Retina (tissue), 1 donor: ENCODE results near the gene CFAP97D1.
A peak's percentile ranks its signal among the peaks of the same experiment; 100 is the strongest.

Source experiments
- DNase-seq: peaks from one replicate; pipeline ENCODE4 v3.0.0-alpha.2; 2016

Gene CFAP97D1

GRCh38 chr17:43800736-43801135 is 20.5 kb downstream of the CFAP97D1 start:
- DNase-seq: no peak

DNA sequence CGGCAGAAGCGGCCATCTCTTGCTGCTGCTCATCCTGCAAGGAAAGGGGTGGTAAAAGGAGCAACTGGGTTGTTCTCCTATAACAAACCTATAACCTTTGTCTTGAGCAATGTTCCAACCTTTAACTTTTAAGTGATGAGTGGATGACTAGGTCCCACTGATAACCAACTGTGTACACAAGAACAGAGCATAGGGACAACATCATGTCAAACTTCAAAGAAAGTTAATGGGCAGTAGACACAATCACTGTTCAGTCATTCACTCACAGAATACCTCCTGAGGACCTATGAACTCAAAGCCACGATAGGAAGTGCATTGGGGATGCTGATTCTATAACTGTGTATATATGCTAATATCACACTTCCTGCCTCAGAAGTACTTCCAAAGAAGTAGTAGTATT is 21.6 kb downstream of the CFAP97D1 start:
- DNase-seq: no peak

DNA sequence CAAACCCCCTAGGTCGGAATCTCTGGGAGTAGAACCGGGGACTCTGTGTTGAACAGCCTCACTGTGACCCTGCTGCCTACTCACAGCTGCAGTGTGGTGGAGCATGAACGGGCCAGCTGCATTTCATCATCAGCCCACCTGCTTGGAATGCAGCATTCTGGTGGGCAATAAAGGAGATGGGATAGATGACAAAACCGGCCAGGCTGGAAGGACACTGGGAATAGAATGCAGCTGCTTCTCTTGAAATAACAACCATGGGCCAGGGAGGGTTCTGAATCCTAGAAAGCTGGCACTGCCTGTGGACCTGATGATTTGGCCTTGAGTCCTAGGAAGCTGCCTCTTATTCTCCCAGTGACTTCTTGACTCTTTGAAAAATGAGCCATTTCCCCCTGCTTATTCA is 23.5 kb downstream of the CFAP97D1 start:
- DNase-seq: no peak

DNA sequence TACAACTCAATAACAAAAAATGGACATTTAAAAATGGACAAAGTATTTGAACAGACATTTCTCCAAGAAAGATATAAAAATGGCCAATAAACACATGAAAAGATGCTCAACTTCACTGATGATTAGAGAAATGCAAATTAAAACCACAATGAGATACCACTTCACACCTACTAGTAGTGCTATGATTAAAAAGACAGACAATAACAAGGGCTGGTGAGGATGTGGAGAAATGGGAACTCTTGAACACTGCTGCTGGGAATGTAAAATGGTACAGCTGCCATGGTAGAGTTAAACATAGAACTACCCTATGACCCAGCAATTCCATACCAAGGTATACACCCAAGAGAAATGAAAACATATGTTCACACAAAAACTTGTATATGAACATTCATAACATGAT is 24.9 kb downstream of the CFAP97D1 start:
- no peak for DNase-seq

- DNase-seq: no peak
These were observed 27.8 kb downstream of the CFAP97D1 start for GRCh38 chr17:43808076-43808475.

DNA sequence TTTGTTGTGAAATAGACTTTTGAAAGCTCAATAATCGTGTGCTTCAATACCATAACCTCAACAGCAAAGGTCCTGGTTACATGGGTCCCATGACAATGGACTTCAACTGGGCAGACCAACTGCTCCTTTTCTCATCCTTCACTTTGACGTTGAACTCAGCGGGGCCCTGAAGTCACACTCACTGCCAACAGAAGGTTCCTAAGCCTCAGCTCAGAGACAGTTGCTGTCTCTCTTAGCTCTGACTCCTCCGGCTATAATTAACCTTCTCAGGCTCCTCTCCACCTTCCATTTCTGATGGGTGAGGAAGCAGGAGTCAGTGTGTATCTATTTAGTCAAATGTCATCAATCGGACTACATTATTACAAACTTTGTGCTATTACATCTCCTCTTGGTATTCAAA is 28.9 kb downstream of the CFAP97D1 start:
- DNase-seq: no peak

- DNase-seq: no peak
These were observed 30.0 kb downstream of the CFAP97D1 start for GRCh38 chr17:43810226-43810715.

DNA sequence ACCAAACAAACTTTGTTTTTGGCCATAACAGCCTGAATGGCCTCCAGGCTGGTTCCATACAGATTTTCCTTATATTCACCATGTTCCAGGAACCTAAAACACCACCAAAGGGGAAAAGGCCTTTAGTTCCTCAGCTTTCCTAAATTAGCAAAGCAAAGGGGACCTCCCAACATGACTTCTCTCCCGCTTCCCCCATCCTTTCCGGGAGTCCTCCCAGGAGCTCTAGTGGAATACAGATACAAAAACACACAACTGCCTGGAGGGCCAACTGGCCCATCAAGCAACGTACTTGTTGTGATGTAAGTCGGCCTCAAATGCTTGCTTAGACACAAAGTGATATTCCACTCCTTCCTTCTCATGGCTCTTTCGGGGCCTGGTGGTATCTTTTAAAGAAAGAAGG is 30.6 kb downstream of the CFAP97D1 start:
- no peak for DNase-seq

GRCh38 chr17:43812396-43813265 is 32.4 kb downstream of the CFAP97D1 start:
- DNase-seq: no peak

- DNase-seq: no peak
These were observed 33.2 kb downstream of the CFAP97D1 start for GRCh38 chr17:43813386-43813785.

DNA sequence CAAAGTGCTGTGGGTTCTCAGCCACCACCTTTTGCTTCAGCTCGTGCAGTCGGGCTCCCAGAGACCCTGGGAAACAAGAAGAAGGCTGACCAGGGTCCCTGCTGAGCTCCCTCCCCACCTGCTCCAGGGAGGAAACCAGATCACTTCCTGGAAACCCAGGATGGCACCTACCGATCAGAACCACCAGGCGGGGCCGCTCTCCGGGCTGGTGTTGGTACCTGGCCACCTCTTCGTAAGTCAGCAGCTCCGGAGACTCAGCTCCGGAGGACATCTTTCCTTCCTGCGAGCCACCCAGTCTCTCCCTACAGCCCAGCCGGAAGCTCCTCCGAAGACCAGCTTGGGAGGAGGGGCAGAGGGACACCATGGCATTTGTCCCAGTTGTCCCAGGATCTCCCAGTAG is 33.8 kb downstream of the CFAP97D1 start:
- no peak for DNase-seq

DNA sequence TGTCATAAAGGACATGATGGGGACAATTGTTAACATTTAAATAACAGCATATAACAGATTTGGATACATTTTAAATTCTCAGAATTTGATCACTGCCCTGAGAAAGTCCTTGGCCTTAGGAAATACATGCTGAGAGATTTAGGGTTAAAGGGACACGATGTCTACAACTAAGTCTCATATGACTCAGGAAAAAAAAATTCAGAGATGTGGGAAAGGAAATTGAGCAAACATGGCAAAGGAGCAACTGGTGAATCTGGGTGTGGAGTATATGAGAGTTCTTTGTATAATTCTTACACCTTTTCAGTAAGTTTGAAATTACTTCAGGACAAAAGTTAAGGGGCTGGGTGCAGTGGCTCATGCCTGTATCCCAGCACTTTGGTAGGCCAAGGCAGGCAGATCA is 34.5 kb downstream of the CFAP97D1 start:
- DNase-seq: no peak

DNA sequence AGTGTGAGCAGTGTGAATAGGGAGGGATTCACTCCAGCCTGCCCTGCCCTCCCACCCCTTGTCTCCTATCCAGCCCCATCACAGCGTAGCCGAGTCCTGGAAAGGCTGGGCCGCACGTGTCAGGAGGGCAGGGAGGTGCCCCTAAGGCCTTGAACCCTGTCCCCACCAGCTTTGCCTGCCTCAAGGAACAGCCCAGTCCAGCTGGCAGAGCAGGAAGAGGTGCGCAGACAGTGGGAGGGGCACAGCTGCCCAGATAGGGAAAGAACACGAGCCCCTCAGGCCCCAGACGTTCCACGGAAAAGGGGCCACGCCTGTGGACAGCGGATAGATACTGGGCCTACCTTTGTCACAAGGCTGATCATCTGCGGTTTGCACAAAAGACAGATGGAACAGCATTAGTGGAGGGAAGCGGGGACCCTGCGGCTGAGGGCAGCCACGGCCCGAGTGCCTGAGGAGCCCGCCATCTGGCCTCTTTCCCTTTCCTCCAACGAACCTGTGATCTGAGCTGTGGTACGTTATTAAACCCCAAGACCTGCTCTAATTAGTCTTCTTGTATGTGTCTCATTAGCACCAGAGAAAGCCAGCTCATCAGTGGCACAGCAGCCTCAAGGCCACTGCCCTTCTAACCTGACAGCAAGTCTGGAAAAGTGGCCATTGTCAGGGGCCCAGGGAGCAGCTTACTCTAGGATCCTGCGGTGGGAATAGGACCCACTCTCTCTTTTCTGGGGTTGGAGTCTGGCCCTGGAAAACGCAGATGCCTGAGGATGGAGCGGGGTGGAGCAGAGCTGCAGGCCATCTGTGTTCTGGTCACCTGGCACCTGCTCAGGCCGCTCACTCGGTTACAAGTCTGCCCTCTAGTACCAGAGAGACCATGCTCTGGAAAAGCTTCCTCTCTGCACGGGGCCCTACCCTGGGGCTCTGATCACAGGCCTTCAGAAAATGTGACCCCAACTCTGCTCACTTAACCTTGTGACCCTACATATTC is 36.4 kb downstream of the CFAP97D1 start:
- peak; percentile 28 for DNase-seq

DNA sequence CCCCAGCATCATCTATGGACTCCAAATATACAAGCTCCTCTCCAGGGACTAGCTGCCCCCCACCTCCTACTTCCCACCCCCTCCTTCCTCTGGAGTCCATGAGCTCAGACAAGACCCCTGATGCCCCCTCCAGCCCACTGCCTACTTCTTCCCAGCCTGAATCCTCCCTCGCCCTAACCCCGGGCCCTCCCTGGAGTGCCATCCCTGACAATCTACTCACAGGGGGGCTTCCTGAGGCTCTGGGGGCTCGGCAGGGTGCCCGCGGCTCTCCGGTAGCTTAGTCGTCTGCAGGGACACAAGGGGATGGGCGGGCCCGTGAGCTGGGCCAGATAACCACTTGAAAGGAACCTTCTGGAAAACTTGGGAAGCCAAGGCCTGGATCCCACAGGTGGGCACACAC is 37.6 kb downstream of the CFAP97D1 start:
- no peak for DNase-seq

GRCh38 chr17:43818966-43819365 is 38.7 kb downstream of the CFAP97D1 start:
- DNase-seq: no peak

GRCh38 chr17:43820759-43821158 is 40.5 kb downstream of the CFAP97D1 start:
- no peak for DNase-seq

DNA sequence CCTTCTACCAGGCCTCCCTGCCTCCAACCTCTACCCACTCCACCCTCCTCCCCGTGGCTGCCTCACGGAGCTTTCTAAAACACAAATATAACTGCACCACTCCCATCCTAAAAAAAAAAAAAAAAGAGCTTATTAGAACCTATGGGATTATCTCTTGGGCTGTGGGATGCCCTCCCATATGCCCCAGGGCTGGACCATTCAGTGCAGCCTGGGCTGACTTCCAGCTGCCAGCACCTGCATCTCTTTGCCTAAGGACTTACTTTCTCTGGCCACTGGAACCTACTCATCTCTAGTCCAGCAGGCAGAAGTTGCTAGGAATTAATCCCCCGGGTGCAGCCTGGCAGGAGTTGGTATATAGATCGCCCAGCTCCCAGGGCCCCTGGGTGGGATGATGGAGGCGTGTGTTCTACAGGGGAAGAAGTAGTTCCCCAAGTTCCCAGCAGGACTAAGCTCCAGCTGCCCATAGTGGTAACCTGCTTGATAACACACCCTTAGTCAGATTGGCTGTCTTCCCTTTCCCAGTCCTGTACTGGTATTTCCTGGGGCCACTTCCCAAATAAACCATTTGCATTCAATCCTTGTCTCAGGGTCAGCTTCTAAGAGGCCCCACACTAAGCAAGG is 42.4 kb downstream of the CFAP97D1 start:
- DNase-seq: no peak

- DNase-seq: no peak
These were observed 43.3 kb downstream of the CFAP97D1 start for GRCh38 chr17:43823350-43824084.

GRCh38 chr17:43825567-43825966 is 45.3 kb downstream of the CFAP97D1 start:
- DNase-seq: no peak

DNA sequence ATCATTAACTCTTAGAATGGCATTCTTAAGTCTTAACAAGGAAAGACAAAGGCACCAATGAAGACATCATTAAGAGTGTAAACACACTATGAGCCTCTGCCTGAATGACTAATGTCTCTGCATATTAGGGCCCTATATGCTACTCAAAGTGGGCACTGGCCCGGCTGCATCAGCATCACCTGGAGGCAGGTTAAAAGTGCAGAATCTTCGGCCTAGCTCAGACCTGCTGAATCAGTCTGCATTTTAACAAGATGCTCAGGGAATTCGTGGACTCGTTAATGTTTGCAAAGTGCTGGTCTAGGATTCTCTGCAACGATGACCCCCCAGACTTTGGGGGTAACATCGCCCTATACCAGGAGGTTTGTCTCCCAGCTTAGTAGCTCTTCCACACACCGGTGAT is 46.0 kb downstream of the CFAP97D1 start:
- no peak for DNase-seq

DNA sequence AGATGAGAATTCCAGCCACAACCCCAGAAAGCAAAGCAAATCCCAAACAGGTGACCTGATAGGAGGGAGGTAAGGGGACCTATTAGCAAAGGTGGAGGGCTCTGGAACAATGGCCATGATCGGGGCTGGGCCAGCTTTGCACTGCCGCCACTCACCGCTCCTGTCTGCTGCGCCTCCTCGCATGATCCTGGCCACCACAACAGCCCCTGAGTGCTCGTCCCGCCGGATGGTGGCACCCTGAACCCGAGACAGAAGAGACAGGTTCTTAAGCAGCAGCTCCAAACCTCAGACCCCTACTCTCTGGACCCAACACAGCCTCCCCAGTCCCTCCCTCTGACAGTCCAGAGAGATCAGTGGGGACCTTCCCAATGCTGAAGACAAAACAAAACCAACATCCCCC is 47.4 kb downstream of the CFAP97D1 start:
- DNase-seq: no peak

GRCh38 chr17:43829738-43830137 is 49.5 kb downstream of the CFAP97D1 start:
- DNase-seq: no peak
